ENCODE results near the gene SLC16A1. TPM values are rescaled to one million over a fixed set of nuclear protein-coding genes. Genes with fewer than 3 reads are reported as not detected.
"Not testable (repeated sequence)": the region's sequence is repeated elsewhere in the genome, so short reads cannot be mapped to it uniquely, and the experiment has no call there.

SLC16A1 gene
- total RNA-seq, 1 donor from 2014 or later: 60.3 TPM

DNA sequence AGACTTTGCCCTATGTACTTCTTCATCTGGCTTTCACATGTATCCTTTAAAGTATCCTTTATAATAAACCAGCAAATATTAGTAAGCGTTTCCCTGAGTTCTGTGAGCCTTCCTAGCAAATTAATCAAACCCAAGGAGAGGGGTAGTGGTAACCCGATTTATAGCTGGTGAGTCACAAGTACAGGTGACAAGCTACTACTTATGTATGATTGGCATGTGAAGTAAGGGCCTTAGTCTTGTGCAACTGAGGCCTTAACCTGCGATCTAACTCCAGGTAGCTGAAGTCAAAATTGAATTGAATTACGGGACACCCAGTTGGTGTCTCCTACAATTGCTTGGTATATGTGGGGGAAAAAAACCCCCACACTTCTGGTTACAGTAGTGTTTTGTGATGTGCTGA is 26.0 kb downstream of the SLC16A1 start:
- DNase-seq (ENCODE audit: low spot score in 2 of 2): no peak
- no peak for FAIRE-seq

GRCh38 chr1:112927462-112927990 is 28.5 kb downstream of the SLC16A1 start:
- DNase-seq (ENCODE audit: low spot score in 2 of 2): no peak
- FAIRE-seq: no peak

- DNase-seq (ENCODE audit: low spot score in 2 of 2): no peak
- FAIRE-seq: no peak
Measured at GRCh38 chr1:112926858-112927257, 29.1 kb downstream of the SLC16A1 start.

- DNase-seq (ENCODE audit: low spot score in 2 of 2): no peak
- FAIRE-seq: no peak
Measured at GRCh38 chr1:112925015-112925414, 31.0 kb downstream of the SLC16A1 start.

DNA sequence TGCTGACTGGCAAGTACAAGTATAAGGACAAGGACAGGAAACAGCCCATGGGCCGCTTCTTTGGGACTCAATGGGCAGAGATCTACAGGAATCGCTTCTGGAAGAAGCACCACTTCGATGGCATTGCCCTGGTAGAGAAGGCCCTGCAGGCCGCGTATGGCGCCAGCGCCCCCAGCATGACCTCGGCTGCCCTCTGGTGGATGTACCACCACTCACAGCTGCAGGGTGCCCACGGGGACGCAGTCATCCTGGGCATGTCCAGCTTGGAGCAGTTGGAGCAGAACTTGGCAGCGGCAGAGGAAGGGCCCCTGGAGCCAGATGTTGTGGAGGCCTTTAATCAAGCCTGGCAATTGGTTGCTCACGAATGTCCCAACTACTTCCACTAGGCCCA is 32.0 kb downstream of the SLC16A1 start:
- no peak for DNase-seq (ENCODE audit: low spot score in 2 of 2)

DNA sequence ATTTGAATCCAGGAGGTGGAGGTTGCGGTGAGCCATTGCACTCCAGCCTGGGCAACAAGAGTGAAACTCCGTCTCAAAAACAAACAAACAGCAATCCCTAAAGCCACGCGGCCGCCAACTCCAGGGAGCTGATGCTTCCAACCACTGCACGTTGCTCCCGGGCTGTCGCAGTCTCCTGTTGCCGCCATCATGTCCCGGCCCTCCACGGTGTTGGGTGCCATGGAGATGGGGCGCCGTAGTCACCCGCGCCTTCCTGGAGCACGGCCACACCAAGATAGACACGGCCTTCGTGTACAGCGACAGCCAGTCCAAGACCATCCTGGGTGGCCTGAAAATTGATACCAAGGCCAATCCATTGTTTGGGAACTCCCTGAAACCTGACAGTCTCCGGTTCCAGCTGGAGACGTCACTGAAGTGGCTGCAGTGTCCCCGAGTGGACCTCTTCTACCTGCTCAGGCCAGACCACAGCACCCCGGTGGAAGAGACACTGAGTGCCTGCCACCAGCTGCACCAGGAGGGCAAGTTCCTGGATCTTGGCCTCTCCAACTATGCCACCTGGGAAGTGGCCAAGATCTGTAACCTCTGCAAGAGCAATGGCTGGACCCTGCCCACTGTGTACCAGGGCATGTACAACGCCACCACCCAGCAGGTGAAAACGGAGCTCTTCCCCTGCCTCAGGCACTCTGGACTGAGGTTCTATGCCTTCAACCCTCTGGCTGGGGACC is 32.6 kb downstream of the SLC16A1 start:
- FAIRE-seq (no peak), DNase-seq (ENCODE audit: low spot score in 2 of 2) (no peak)

More for the DNA sequence above, 32.0 kb downstream of the SLC16A1 start:
- FAIRE-seq: no peak

GRCh38 chr1:112911506-112912220 is 44.3 kb downstream of the SLC16A1 start:
- no peak for FAIRE-seq
- DNase-seq (ENCODE audit: low spot score in 2 of 2): no peak

- DNase-seq (ENCODE audit: low spot score in 2 of 2): no peak
- FAIRE-seq: no peak
Measured at GRCh38 chr1:112909847-112910246, 46.1 kb downstream of the SLC16A1 start.

- FAIRE-seq (no peak), DNase-seq (ENCODE audit: low spot score in 2 of 2) (no peak)
Measured at GRCh38 chr1:112906150-112906698, 49.8 kb downstream of the SLC16A1 start.

- no peak for FAIRE-seq
- no peak for DNase-seq (ENCODE audit: low spot score in 2 of 2)
Measured at GRCh38 chr1:112905395-112906149, 50.4 kb downstream of the SLC16A1 start.

DNA sequence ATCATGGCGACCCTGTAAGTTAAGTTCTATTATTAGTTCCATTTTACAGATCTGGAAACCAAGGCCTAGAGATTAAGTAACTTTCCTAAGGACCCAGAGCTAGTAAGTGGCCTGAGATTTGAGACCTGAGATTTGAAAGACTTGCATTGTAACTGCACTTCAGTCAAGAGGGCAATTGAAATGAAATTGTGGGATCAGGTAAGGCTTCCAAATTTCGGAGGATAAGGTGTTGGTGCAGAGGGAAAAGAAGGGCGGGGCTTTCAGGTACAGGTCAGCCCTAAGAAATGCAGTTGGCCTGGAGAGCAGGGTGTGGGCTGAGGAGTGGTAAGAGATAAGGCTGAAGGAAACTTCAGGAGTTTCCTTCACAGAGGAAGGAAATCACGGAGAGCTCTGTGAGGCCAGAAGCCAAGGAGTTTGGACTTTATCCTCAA is 51.1 kb downstream of the SLC16A1 start:
- DNase-seq (ENCODE audit: low spot score in 2 of 2) (no peak), FAIRE-seq (no peak)

- FAIRE-seq (no peak), DNase-seq (ENCODE audit: low spot score in 2 of 2) (no peak)
Measured at GRCh38 chr1:112904071-112904830, 51.7 kb downstream of the SLC16A1 start.

- FAIRE-seq: no peak
- DNase-seq (ENCODE audit: low spot score in 2 of 2): no peak
Measured at GRCh38 chr1:112902221-112902620, 53.8 kb downstream of the SLC16A1 start.

DNA sequence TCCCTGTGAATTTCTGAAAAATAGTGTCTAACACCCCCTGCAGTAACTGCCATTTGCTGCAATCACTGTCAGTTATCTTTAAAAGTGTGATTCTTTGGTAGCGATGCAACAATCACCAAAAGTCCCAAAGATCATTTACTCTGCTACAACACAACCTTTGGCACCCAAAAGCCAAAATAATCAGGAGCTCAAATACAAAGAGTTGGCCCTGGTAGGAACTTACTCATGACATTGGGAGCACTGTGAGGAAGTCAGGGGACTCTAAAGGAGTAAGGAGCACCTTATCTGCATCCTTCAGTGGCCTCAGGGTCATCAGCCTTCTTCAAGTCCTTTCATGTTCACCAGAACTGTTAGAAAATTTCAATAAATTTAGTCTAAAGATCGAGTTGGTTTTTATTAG is 54.6 kb downstream of the SLC16A1 start:
- DNase-seq (ENCODE audit: low spot score in 2 of 2): no peak

DNA sequence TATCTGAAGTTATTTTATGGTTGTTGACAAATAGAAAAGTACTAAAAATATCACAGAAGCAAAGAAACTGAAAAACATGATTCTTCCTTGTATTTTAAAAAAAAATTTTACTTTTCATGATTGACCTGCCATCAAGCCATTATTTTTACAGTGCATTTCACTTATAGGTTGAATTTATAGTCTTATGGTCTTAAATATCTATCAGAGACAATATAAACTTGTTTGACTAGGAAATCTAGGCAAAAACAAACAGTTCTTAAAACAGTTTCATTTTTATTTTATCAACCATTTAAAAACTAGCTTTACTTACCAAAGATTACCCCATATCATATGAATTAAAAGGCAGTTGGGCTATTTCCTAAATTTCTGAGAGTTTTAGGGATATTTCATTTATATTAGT is 59.2 kb downstream of the SLC16A1 start:
- FAIRE-seq (no peak), DNase-seq (ENCODE audit: low spot score in 2 of 2) (no peak)

More for the DNA sequence above, 54.6 kb downstream of the SLC16A1 start:
- no peak for FAIRE-seq

DNA sequence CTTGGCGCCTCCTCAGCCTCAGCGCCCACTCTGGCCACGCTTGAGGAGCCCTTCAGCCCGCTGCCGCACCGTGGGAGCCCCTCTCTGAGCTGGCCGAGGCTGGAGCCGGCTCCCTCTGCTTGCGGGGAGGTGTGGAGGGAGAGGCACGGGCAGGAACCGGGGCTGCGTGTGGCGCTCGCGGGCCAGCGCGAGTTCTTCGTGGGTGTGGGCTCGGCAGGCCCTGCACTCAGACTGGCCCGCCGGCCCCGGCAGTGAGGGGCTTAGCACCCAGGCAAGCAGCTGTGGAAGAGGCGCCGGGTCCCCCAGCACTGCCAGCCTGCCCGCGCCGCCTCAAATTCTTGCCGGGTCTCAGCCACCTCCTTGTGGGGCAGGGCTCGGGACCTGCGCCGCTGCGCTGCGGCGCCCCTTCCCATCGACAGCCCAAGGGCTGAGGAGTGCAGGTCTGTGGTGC is 61.4 kb downstream of the SLC16A1 start:
- no peak for DNase-seq (ENCODE audit: low spot score in 2 of 2)
- FAIRE-seq: no peak

GRCh38 chr1:112894010-112894292 is 62.0 kb downstream of the SLC16A1 start:
- DNase-seq (ENCODE audit: low spot score in 2 of 2): no peak
- FAIRE-seq: no peak

DNA sequence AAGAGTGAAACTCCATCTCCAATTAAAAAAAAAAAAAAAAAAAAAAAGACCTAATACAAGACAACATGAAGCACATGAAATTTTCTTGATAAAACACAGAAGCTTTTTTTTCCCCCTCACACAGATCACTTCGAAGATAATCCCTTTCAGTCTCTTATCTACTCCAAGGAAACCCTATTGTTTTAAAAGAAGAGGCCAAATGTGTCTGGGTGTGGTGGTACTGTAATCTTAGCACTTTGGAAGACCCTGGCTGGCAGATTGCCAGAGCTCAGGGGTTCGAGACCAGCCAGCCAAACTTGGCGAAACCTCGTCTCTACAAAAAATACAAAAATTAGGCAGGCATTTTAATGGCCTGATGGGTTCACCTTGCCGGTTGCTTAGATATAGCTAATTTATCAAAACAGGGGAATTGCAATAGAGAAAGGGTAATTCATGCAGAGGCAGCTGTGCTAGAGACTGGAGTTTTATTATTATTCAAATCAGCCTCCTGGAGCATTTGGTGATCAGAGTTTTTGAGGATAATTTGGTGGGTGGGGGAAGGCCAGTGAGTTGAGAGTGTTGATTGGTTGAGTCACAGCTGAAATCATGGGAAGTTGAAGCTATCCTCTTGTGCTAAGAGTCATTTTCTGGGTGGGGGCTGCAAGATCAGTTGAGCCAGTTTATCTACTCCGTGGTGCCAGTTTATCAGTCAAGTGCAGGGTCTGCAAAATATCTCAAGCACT is 62.5 kb downstream of the SLC16A1 start:
- FAIRE-seq: no peak

GRCh38 chr1:112889906-112890305 is 66.1 kb downstream of the SLC16A1 start:
- not testable (repeated sequence) for DNase-seq (ENCODE audit: low spot score in 2 of 2); FAIRE-seq

More for the DNA sequence above, 62.5 kb downstream of the SLC16A1 start:
- no peak for DNase-seq (ENCODE audit: low spot score in 2 of 2)

Data from frontal cortex (tissue), 4 donors.